Measurements from ENCODE around the gene OTOGL. TPM values are rescaled to one million over a fixed set of nuclear protein-coding genes. Genes with fewer than 3 reads are reported as not detected.

OTOGL gene
- total RNA-seq, 3 donors from 2014 or later, result 0.10 to 0.66 (median 0.61) TPM

DNA sequence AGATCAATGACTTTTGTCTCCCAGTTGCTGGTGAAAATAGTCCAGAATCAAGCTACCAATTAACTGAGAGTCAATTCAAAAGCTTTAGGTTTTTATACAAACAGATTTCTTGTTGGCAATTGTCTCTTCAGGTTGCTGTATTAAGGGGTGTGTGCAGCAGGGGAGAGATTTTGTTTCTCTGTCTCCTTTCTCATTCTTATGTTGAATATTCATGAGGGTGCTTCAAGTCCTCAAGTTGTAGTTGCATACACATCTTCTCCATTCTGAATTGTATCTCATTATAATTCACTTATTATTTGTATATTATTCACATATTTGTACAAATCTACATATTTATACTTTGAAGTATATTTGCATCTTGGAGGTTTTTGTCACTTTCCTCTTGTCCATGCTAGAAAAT, 218.0 kb downstream of the OTOGL start:
- intact Hi-C loops (cut with DNase I, micrococcal nuclease), result no loop called here
- DNase-seq (no peak), ATAC-seq (no peak)
- TF ChIP-seq CTCF (IDR thresholded peaks at IDR 0.05), result no peak
- Histone ChIP-seq H3K4me3 (no peak overlapping the region), H3K4me1 (ENCODE audit: low read depth) (no peaks in the 10 kb centered on the region), H3K9me3 (no peaks in the 10 kb centered on the region), H3K36me3 (ENCODE audit: low read depth) (no peaks in the 10 kb centered on the region)

GRCh38 chr12:80317899-80318298, 218.6 kb downstream of the OTOGL start:
- no peak for ATAC-seq

GRCh38 chr12:80320121-80320678, 220.9 kb downstream of the OTOGL start:
- Histone ChIP-seq H3K9me3 (no peaks in the 10 kb centered on the region), H3K4me3 (no peak overlapping the region), H3K36me3 (ENCODE audit: low read depth) (no peaks in the 10 kb centered on the region), H3K4me1 (ENCODE audit: low read depth) (no peaks in the 10 kb centered on the region)
- intact Hi-C loops (cut with DNase I, micrococcal nuclease), result no loop called here
- no peak for TF ChIP-seq CTCF (IDR thresholded peaks at IDR 0.05)
- DNase-seq (no peak), ATAC-seq (no peak)

More at GRCh38 chr12:80317899-80318298, 218.6 kb downstream of the OTOGL start:
- intact Hi-C loops (cut with DNase I, micrococcal nuclease), result no loop called here
- TF ChIP-seq CTCF (IDR thresholded peaks at IDR 0.05), result no peak
- DNase-seq, result no peak
- no peaks in the 10 kb centered on the region for H3K4me1 ChIP-seq (ENCODE audit: low read depth)
- no peaks in the 10 kb centered on the region for H3K9me3 ChIP-seq
- no peaks in the 10 kb centered on the region for H3K36me3 ChIP-seq (ENCODE audit: low read depth)
- H3K4me3 ChIP-seq, result no peak overlapping the region

DNA sequence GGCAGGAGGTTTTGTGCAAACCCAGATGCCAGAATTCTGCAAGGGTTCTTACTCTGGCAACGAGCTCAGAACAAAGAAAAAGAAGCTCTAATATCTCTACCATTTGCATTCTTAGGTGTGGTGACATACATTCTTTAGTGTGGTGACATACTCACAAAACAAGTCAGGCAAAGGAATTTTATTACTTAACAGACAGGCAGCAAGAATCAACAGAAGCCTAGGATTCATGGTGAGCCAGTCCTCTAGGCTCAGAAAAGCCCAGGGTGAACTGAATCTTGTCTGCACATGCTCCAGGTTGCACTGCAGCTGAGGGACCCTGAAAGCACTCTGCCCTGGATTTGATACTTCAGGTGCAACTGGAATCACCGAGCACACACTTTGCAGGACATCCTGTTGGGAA, 222.3 kb downstream of the OTOGL start:
- no peaks in the 10 kb centered on the region for H3K4me1 ChIP-seq (ENCODE audit: low read depth)
- intact Hi-C loops (cut with DNase I, micrococcal nuclease), result no loop called here
- no peaks in the 10 kb centered on the region for H3K36me3 ChIP-seq (ENCODE audit: low read depth)
- ATAC-seq (no peak), DNase-seq (no peak)
- no peak overlapping the region for H3K4me3 ChIP-seq
- no peak for TF ChIP-seq CTCF (IDR thresholded peaks at IDR 0.05)
- H3K9me3 ChIP-seq, result no peaks in the 10 kb centered on the region

GRCh38 chr12:80325167-80325959, 226.0 kb downstream of the OTOGL start:
- no peak for TF ChIP-seq CTCF (IDR thresholded peaks at IDR 0.05)
- no peak overlapping the region for H3K4me3 ChIP-seq
- DNase-seq (no peak), ATAC-seq (no peak)
- H3K36me3 ChIP-seq (ENCODE audit: low read depth), result no peaks in the 10 kb centered on the region
- no peaks in the 10 kb centered on the region for H3K9me3 ChIP-seq
- intact Hi-C loops (cut with DNase I, micrococcal nuclease), result no loop called here
- no peaks in the 10 kb centered on the region for H3K4me1 ChIP-seq (ENCODE audit: low read depth)

All from mucosa of descending colon (tissue), 3 donors.